ENCODE measurements around the gene NUP153. TPM values are rescaled to one million over a fixed set of nuclear protein-coding genes. Genes with fewer than 3 reads are reported as not detected.
"Not testable (repeated sequence)": the region's sequence is repeated elsewhere in the genome, so short reads cannot be mapped to it uniquely, and the experiment has no call there.

NUP153 gene
- total RNA-seq: 30.7 and 45.6 TPM in 2 replicates

DNA sequence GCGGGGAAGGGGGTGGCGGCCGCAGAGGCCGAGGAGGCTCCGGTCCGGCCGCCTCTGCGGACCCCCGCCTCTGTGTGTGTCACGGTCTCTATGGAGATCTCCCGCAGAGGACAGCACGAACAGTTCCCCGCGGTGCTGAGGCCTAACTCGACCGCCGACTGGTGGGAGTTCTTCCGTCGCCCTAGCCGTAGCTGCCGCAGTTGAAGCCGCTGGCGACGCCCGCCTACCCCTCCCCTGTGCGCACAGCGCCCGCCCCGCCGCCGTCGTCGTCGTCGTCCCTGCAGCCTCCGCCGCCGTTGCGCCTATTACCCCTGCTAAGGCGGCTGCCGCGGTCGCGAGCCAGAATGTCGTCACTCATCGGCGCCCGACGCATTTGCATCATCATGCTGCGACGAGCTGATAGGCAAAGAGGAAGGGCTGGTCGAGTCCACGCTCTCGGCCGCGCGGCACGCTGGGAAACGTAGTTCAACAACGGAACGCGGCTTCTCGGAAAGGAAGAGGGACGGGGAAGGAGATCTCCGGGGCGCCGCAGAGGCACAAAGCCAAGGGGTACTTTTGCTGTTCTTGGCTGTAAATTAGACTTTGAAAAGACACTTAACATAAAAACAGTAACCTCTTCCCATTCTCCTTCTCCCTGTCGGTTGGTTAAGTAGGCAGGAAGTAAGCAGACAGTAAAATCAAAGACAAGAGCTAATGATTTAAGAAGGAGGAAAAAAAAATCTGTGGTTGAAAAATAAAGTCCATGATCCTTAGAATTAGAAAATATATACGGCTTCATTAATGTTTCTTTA, at the start of gene NUP153:
NUP153 (minus strand) TSS at position 346 of the 791 bp plus-strand sequence. CDS start 538 bp downstream, outside the sequence.
- TF ChIP-seq CTCF (conservative IDR thresholded peaks at IDR 0.05; ENCODE audit: low read depth, low read length): no peak
- peak; percentile 62 for DNase-seq (ENCODE audit: low read depth)
- H3K4me3 ChIP-seq (ENCODE audit: low read depth, low read length): peak within 1 kb of the TSS; percentile 92

DNA sequence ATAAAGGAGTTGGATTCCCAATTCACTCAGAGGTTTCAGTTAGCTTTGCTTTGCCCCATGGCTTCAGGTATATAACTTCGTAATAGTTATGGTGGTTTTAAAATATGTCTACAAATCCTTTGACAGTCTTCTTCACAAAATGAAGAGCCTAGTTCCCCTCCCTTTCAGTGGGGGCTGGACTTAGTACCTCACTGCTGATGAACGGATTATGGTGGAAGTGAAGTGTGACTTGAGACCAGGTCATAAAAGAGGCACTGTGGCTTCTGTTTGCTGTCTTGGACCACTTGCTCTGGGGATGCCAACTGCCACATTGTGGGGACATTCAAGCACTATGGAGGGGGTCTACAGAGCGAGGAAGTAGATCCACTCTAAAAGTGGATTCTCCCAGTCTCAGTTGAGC, 47.5 kb upstream of the NUP153 start:
- DNase-seq (ENCODE audit: low read depth): no peak
- H3K4me3 ChIP-seq (ENCODE audit: low read depth, low read length): no peak overlapping the region
- TF ChIP-seq CTCF (conservative IDR thresholded peaks at IDR 0.05; ENCODE audit: low read depth, low read length): no peak

- not testable (repeated sequence) for DNase-seq (ENCODE audit: low read depth); H3K4me3 ChIP-seq (ENCODE audit: low read depth, low read length)
These were observed 38.6 kb upstream of the NUP153 start for GRCh38 chr6:17745324-17745723.

- DNase-seq (ENCODE audit: low read depth); H3K4me3 ChIP-seq (ENCODE audit: low read depth, low read length): not testable (repeated sequence)
These were observed 38.1 kb upstream of the NUP153 start for GRCh38 chr6:17744757-17745308.

DNA sequence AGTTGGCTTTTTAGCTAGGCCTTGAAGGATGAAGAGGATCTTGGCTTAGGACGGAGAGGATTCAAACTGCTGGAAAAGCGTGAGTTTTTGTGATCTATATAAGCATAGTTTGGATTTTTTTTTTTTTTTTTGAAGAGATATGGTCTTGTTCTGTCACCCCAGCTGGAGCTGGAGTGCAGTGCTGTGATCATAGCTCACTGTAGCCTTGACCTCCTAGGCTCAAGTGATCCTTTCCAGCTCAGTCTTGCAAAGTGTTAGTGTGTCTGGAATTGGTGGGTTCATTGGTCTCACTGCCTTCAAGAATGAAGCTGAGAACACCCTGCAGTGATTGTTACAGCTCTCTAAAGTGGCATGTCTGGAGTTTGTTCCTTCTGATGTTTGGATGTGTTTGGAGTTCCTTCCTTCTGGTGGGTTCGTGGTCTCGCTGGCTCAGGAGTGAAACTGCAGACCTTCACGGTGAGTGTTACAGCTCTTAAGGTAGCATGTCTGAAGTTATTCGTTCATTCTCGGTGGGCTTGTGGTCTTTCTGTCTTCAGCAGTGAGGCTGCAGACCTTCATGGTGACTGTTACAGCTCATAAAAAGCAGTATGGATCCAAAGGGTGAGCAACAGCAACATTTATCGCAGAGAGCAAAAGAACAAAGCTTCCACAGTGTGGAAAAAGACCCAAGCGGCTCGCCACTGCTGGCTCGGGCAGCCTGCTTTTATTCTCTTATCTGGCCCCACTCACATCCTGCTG, 37.5 kb upstream of the NUP153 start:
- no peak for TF ChIP-seq CTCF (conservative IDR thresholded peaks at IDR 0.05; ENCODE audit: low read depth, low read length)
- DNase-seq (ENCODE audit: low read depth): no peak
- H3K4me3 ChIP-seq (ENCODE audit: low read depth, low read length): no peak overlapping the region

- no peak for TF ChIP-seq CTCF (conservative IDR thresholded peaks at IDR 0.05; ENCODE audit: low read depth, low read length)
- no peak for DNase-seq (ENCODE audit: low read depth)
- no peak overlapping the region for H3K4me3 ChIP-seq (ENCODE audit: low read depth, low read length)
These were observed 34.8 kb upstream of the NUP153 start for GRCh38 chr6:17741507-17741906.

- no peak for TF ChIP-seq CTCF (conservative IDR thresholded peaks at IDR 0.05; ENCODE audit: low read depth, low read length)
- no peak overlapping the region for H3K4me3 ChIP-seq (ENCODE audit: low read depth, low read length)
- DNase-seq (ENCODE audit: low read depth): no peak
These were observed 34.0 kb upstream of the NUP153 start for GRCh38 chr6:17740559-17741220.
